HEK293 (cell line): Measurements from ENCODE around the gene DPYD.

Source experiments
- CTCF ChIA-PET: fragments of 350-600 bp; formaldehyde crosslinking; extraction: SDS; loops from one replicate; lab custom pipeline; 2021; ENCODE audit warnings: antibody characterized with exemption; lab: Yijun Ruan, JAX
- POLR2A ChIA-PET: fragments of 300-600 bp; formaldehyde crosslinking; extraction: SDS; loops from one replicate; lab custom pipeline; 2020; ENCODE audit warnings: antibody characterized with exemption, inconsistent platforms; lab: Yijun Ruan, JAX
- H3K27ac ChIP-seq: fragments of 200-500 bp; sonication (Bioruptor generic); 2 replicates; pipeline ENCODE4 v1.5.1; 2014; ENCODE audit warnings: low read depth, low read length, control low read depth, inconsistent platforms; ENCODE audit errors: extremely low read depth
- H3K36me3 ChIP-seq, 2 experiments: fragments of 200-500 bp in 1 of 2; sonication (Bioruptor generic) in 1 of 2; 1 replicate in 1 of 2; 2 replicates in 1 of 2; pipeline ENCODE4 v1.5.1; 2014 to 2017; ENCODE audit warnings: inconsistent platforms in 2 of 2, low read length in 2 of 2; ENCODE audit not compliant: control insufficient read depth in 2 of 2, insufficient read depth in 1 of 2
- H3K4me1 ChIP-seq: fragments of 200-500 bp; sonication (Bioruptor generic); 2 replicates; pipeline ENCODE4 v1.5.1; 2014; ENCODE audit warnings: mild to moderate bottlenecking, low read length, inconsistent platforms; ENCODE audit not compliant: control insufficient read depth, insufficient read depth
- H3K4me3 ChIP-seq: 2 replicates; pipeline ENCODE4 v1.5.1; 2011; ENCODE audit warnings: low read depth, mild to moderate bottlenecking, control low read depth, low read length, moderate library complexity
- H3K9me3 ChIP-seq: fragments of 200-500 bp; sonication (Bioruptor generic); 2 replicates; pipeline ENCODE4 v1.5.1; 2014; ENCODE audit warnings: low read depth, low read length, inconsistent platforms; ENCODE audit not compliant: control insufficient read depth, insufficient read depth
- EGR2 ChIP-seq: fragments of 450-650 bp; formaldehyde crosslinking; IDR thresholded peaks from 2 replicates; pipeline ENCODE4 v1.5.1; 2016; ENCODE audit warnings: low read depth, missing biosample characterization, missing genetic modification characterization
- GLIS2 ChIP-seq: fragments of 450-650 bp; formaldehyde crosslinking; IDR thresholded peaks from 2 replicates; pipeline ENCODE4 v1.5.1; 2016; ENCODE audit warnings: missing biosample characterization, missing genetic modification characterization
- PRDM2 ChIP-seq: fragments of 450-650 bp; formaldehyde crosslinking; IDR thresholded peaks from 2 replicates; pipeline ENCODE4 v1.5.1; 2016; ENCODE audit warnings: missing biosample characterization, missing genetic modification characterization, borderline replicate concordance
- PRDM6 ChIP-seq: fragments of 450-650 bp; formaldehyde crosslinking; IDR thresholded peaks from 2 replicates; pipeline ENCODE4 v1.5.1; 2017; ENCODE audit warnings: missing biosample characterization, missing genetic modification characterization
- SCRT1 ChIP-seq: fragments of 450-650 bp; formaldehyde crosslinking; IDR thresholded peaks from 2 replicates; pipeline ENCODE4 v1.5.1; 2016; ENCODE audit warnings: missing biosample characterization, missing genetic modification characterization, borderline replicate concordance
- YY2 ChIP-seq: fragments of 450-650 bp; formaldehyde crosslinking; IDR thresholded peaks from 2 replicates; pipeline ENCODE4 v1.5.1; 2016; ENCODE audit warnings: missing biosample characterization, missing genetic modification characterization
- ZIC2 ChIP-seq: fragments of 450-650 bp; formaldehyde crosslinking; IDR thresholded peaks from 2 replicates; pipeline ENCODE4 v1.5.1; 2016; ENCODE audit warnings: missing biosample characterization, missing genetic modification characterization
- ZNF112 ChIP-seq: fragments of 450-650 bp; formaldehyde crosslinking; IDR thresholded peaks from 2 replicates; pipeline ENCODE4 v1.5.0; 2017; ENCODE audit warnings: missing biosample characterization, missing genetic modification characterization
- ZNF248 ChIP-seq: fragments of 450-650 bp; formaldehyde crosslinking; IDR thresholded peaks from 2 replicates; pipeline ENCODE4 v1.5.1; 2017; ENCODE audit warnings: missing biosample characterization, missing genetic modification characterization
- ZNF426 ChIP-seq: fragments of 450-650 bp; formaldehyde crosslinking; IDR thresholded peaks from 2 replicates; pipeline ENCODE4 v1.5.1; 2017; ENCODE audit warnings: missing biosample characterization, missing genetic modification characterization, mild to moderate bottlenecking, inconsistent platforms, moderate library complexity
- ZNF488 ChIP-seq: fragments of 450-650 bp; formaldehyde crosslinking; IDR thresholded peaks from 2 replicates; pipeline ENCODE4 v1.5.1; 2016; ENCODE audit warnings: missing biosample characterization, missing genetic modification characterization
- ZNF501 ChIP-seq: fragments of 450-650 bp; formaldehyde crosslinking; IDR thresholded peaks from 2 replicates; pipeline ENCODE4 v1.5.1; 2016; ENCODE audit warnings: missing biosample characterization, missing genetic modification characterization
- ZNF510 ChIP-seq: fragments of 450-650 bp; formaldehyde crosslinking; IDR thresholded peaks from 2 replicates; pipeline ENCODE4 v1.5.1; 2018; ENCODE audit warnings: mild to moderate bottlenecking, missing genetic modification characterization, missing biosample characterization; ENCODE audit not compliant: insufficient replicate concordance
- ZNF514 ChIP-seq: fragments of 450-650 bp; formaldehyde crosslinking; IDR thresholded peaks from 2 replicates; pipeline ENCODE4 v1.5.1; 2016; ENCODE audit warnings: missing biosample characterization, missing genetic modification characterization
- ZNF558 ChIP-seq: fragments of 450-650 bp; formaldehyde crosslinking; IDR thresholded peaks from 2 replicates; pipeline ENCODE4 v1.5.1; 2016; ENCODE audit warnings: missing biosample characterization, missing genetic modification characterization
- ZNF580 ChIP-seq: fragments of 450-650 bp; formaldehyde crosslinking; IDR thresholded peaks from 2 replicates; pipeline ENCODE4 v1.5.1; 2016; ENCODE audit warnings: missing biosample characterization, missing genetic modification characterization
- ZNF639 ChIP-seq: fragments of 450-650 bp; formaldehyde crosslinking; IDR thresholded peaks from 2 replicates; pipeline ENCODE4 v1.5.1; 2016; ENCODE audit warnings: missing biosample characterization, missing genetic modification characterization
- ZNF704 ChIP-seq: fragments of 450-650 bp; formaldehyde crosslinking; IDR thresholded peaks from 2 replicates; pipeline ENCODE4 v1.5.1; 2016; ENCODE audit warnings: missing biosample characterization, missing genetic modification characterization
- ZNF837 ChIP-seq: fragments of 450-650 bp; formaldehyde crosslinking; IDR thresholded peaks from 2 replicates; pipeline ENCODE4 v1.5.1; 2016; ENCODE audit warnings: missing biosample characterization, missing genetic modification characterization

The DPYD gene

GRCh38 chr1:97066860-97067259 lies 854.0 kb downstream of the DPYD start:
- POLR2A ChIA-PET = no interaction called here
- no peak overlapping the region for H3K27ac ChIP-seq
- H3K4me1 ChIP-seq = no peaks in the 10 kb centered on the region
- H3K36me3 ChIP-seq = no peaks in the 10 kb centered on the region
- H3K4me3 ChIP-seq = no peak overlapping the region
- H3K9me3 ChIP-seq = no peaks in the 10 kb centered on the region
- CTCF ChIA-PET = interaction anchor here (0.7 kb wide), 1 partner anchor 221 kb away, joined by 4 read pairs; no protein-coding TSS in a partner anchor
- TF ChIP-seq ZNF488 (tag by site-specific recombination) (no peak), ZNF501 (no peak), ZNF426 (tag by site-specific recombination) (no peak), ZNF514 (tag by site-specific recombination) (no peak), ZNF639 (tag by site-specific recombination) (no peak), EGR2 (tag by site-specific recombination) (no peak), ZNF580 (tag by site-specific recombination) (no peak), ZNF558 (no peak), ZNF248 (tag by site-specific recombination) (no peak), ZNF837 (tag by site-specific recombination) (no peak), GLIS2 (tag by site-specific recombination) (no peak), ZNF510 (tag by site-specific recombination) (no peak), ZIC2 (tag by site-specific recombination) (no peak), ZNF704 (no peak), PRDM2 (tag by site-specific recombination) (no peak), SCRT1 (no peak), PRDM6 (no peak), ZNF112 (tag by site-specific recombination) (no peak), YY2 (no peak)
